ENCODE data around the gene SLC3A2. TPM values are rescaled to one million over a fixed set of nuclear protein-coding genes. Genes with fewer than 3 reads are reported as not detected.

Gene SLC3A2
- total and polyA plus RNA-seq, 2 donors (not counting 3 experiments of a cell fraction or from before 2014, with no cell fraction given), result 208 to 337 TPM

GRCh38 chr11:62856333-62856895 is 24.3 kb upstream of the SLC3A2 start:
- DNase-seq (ENCODE audit: low read depth, low spot score) (no peak), FAIRE-seq (peak; percentile 53)
- H3K9ac ChIP-seq (replicated peaks; ENCODE audit: extremely low read depth, insufficient read depth, low read length), result peak overlapping the region; percentile 71
- H3K9me3 ChIP-seq (replicated peaks; ENCODE audit: control insufficient read depth, insufficient read depth, low read length), result no peaks in the 10 kb centered on the region
- H3K36me3 ChIP-seq (ENCODE audit: control insufficient read depth in 2 of 2, extremely low read depth in 1 of 2, insufficient read depth in 2 of 2, low read length in 2 of 2), result peaks cover 12 to 29% of the 10 kb centered on the region in 2 experiments
- H3K27ac ChIP-seq (ENCODE audit: insufficient read depth, low read depth, low read length), result peak overlapping the region; percentile 54
- H4K20me1 ChIP-seq (replicated peaks; ENCODE audit: control insufficient read depth, extremely low read depth, insufficient read depth, low read length), result peaks cover 10% of the 10 kb centered on the region
- no peak for TF ChIP-seq MAX (IDR thresholded peaks at IDR 0.05; ENCODE audit: insufficient read depth, insufficient read length)
- no peak for TF ChIP-seq FOS (IDR thresholded peaks at IDR 0.05; ENCODE audit: borderline replicate concordance, insufficient read depth, low read length)
- TF ChIP-seq GATA2 (IDR thresholded peaks at IDR 0.05; ENCODE audit: insufficient read depth, insufficient read length, low read depth, low read length), result no peak
- no peak for TF ChIP-seq EZH2 (IDR thresholded peaks at IDR 0.05; ENCODE audit: borderline replicate concordance, low read depth, low read length, severe bottlenecking)
- no peak for TF ChIP-seq MYC (IDR thresholded peaks at IDR 0.05; ENCODE audit: low read depth, low read length)
- no peak for TF ChIP-seq POLR2A (IDR thresholded peaks at IDR 0.05; ENCODE audit: low read depth, low read length)
- no peak for TF ChIP-seq JUN (IDR thresholded peaks at IDR 0.05; ENCODE audit: borderline replicate concordance, insufficient read depth, insufficient read length, low read depth)
- no peak for TF ChIP-seq CTCF (IDR thresholded peaks at IDR 0.05; ENCODE audit: extremely low read depth in 1 of 2, insufficient read depth in 1 of 2, low read depth in 1 of 2, low read length in 2 of 2)
- POLR2A ChIA-PET, result interaction anchor here (0.6 to 9.3 kb wide), 15 partner anchors 8 to 192 kb away, joined by 3 to 186 read pairs (median 5); partner anchors contain the start of genes C11orf98, CSKMT, HNRNPUL2 and SLC3A2
- TSS peak; percentile 92 for BruUV-seq (replicated peaks)
- H3K4me3 ChIP-seq (replicated peaks in 1 of 3; ENCODE audit: insufficient read depth in 1 of 3, low read depth in 1 of 3, low read length in 3 of 3), result peak overlapping the region; percentile 1 to 63 (median 61)
- dilution Hi-C loops (cut with MboI; ENCODE audit: extremely low pct_ligation_motif_present, low sequenced_read_pairs) (no loop called here), intact Hi-C loops (cut with micrococcal nuclease) (no loop called here)
- H2AFZ ChIP-seq (ENCODE audit: low read depth, low read length), result peak overlapping the region; percentile 47
- CTCF ChIA-PET, result interaction anchor here (1.4 to 3.3 kb wide), 3 partner anchors 25 to 462 kb away, joined by 3 to 26 read pairs (median 20); partner anchors contain the start of genes SLC3A2 and TMEM179B
- H3K4me1 ChIP-seq (ENCODE audit: control insufficient read depth, extremely low read depth, insufficient read depth, low read length), result peaks cover 24% of the 10 kb centered on the region
- peaks cover 54% of the 10 kb centered on the region for H3K79me2 ChIP-seq (ENCODE audit: control insufficient read depth, insufficient read depth, low read length)
- peak overlapping the region; percentile 71 for H3K4me2 ChIP-seq (ENCODE audit: insufficient read depth, low read length)
- no peaks in the 10 kb centered on the region for H3K9me1 ChIP-seq (replicated peaks; ENCODE audit: control insufficient read depth, extremely low read depth, insufficient read depth, low read length)
- H3K27me3 ChIP-seq (ENCODE audit: control insufficient read depth in 2 of 2, insufficient read depth in 2 of 2, low read length in 2 of 2), result no peaks in the 10 kb centered on the region

All from endothelial cell of umbilical vein (primary cell).